SH-SY5Y (cell line): Measurements from ENCODE around the gene PAPSS2.
A peak's percentile ranks its signal among the peaks of the same experiment; 100 is the strongest.

Experiments
- GATA2 ChIP-seq: IDR thresholded peaks from 2 replicates; pipeline ENCODE4 v1.6.1; 2011; ENCODE audit warnings: mild to moderate bottlenecking, low read depth, low read length
- GATA3 ChIP-seq: IDR thresholded peaks from 2 replicates; pipeline ENCODE4 v1.6.1; 2011; ENCODE audit warnings: low read depth, mild to moderate bottlenecking, low read length, moderate library complexity

PAPSS2 gene

DNA sequence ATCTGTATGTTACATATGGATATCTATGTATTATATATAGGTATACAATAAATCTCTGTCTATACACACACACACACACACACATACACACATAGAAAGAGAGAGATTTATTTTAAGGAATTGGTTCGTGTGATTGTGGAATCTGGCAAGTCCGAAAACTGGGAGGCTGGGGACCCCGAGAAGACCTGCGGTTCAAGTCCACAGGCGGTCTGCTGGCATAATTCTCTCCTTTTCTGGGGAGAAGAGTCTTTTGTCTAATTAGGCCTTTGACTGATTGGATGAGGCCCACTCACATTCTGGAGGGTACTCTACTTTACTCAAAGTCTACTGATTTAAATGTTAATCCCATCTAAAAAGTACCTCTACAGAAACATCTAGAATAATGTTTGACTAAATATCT is 65.1 kb downstream of the PAPSS2 start:
- TF ChIP-seq GATA2 (no peak), GATA3 (no peak)

DNA sequence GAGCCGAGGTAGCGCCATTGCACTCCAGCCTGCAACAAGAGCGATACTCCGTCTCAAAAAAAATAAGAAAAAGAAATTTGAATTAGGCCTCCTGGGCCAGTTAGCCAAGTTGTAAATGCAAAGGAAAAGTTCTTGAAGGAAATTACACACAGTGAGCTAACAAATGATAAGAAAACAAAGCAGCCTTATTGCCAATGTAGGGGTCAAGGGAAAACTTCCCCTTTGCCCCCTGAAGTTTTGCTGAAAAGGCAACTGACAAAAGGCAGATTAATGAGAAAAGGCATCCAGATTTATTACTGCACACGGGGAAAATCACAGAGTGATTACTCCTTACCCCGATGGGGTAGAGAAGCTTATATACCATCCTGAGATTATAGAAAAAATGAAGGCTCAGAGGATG is 70.3 kb downstream of the PAPSS2 start:
- TF ChIP-seq GATA2 (no peak), GATA3 (no peak)

DNA sequence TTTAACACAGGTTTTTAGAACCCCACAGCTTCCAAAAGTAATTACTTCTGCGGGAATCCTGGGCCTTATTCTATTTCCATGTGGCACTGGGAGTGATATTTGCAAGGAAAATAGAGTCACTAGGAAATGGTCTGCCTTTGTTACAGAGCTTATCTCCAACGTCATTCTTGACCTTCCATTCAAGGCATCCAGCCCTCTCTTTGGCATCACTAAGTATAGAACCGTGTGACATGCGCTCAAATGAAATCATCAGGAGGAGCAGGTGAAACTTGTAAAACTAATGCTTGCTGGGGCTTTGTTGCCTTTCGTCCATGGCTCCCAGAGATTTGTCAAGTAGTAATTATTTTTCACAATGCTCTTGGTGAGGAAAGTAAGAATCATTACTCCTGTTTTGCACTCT is 73.4 kb downstream of the PAPSS2 start:
- TF ChIP-seq GATA3 (no peak), GATA2 (no peak)

DNA sequence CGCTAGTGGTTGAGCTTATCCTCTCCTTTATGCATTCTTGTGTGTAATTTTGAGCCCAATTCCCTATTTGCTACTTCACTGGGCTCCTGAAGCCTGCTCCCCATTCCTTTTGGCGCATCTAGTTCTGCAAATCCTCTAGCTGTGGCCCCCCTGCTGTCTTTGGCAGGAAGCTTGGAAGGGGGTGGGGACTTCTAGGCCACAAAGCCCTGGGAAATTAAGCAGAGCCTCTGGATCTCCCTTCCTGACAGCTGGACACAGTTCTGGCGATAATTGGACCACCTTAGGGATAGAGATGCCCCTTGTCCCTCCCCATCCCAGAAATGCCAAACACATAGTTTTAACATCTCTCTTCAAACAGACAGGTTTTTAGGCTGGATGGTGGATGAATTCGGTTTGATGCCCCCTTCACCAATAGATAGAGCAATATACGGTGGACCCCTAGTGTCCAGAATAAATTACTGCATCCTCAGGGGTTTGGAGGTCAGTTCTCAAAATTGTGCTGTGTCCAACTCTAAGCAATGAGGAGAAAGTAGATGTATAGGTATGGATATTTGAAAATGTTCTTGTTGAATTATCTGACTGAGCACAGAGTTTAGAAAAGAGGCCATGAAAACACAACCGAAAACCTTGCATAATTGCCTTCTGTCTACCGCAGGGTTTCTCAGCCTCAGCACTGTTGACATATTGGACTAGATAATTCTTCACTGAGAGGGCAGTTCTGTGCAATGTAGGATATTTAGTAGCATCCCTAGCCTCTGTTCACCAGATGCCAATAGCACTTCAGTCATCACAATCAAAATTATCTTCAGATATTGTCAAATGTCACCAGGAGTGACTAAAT is 75.5 kb downstream of the PAPSS2 start:
- TF ChIP-seq GATA2 (no peak), GATA3 (no peak)

DNA sequence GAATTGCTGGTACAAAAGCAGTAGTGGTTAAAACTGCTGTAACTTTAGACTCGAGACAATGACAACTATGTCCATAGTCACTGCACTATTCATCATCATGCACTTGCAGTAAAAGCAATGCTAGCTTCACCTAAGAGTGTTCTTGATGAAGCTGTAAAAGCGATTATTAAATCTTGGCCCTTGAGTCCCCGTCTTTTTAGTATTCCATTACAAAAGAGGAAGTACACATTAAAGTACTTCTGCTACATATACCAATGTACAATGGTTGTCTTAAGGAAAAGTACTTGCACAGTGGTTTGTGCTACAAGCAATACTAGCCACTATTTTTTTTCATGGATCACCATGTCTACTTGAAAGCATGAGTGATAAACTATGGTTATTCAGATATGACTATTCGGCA is 80.0 kb downstream of the PAPSS2 start:
- no peak for TF ChIP-seq GATA2

DNA sequence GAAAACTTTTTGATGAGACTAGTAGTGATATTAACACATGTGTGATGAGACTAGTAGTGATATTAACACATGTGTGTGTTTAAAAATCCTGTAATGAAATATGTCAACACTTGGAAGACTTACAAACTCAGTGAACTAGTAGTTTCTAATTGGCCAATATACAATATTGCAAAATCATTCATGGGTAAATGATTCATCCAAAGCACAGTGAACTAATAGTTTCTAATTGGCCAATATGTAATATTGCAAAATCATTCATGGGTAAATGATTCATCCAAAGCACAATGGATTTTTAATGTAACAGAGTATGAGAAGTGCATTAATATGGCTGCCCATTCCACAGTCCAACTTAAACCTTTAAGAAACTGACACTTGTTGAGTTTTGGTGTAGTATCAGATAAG is 80.6 kb downstream of the PAPSS2 start:
- no peak for TF ChIP-seq GATA2
- TF ChIP-seq GATA3: no peak

DNA sequence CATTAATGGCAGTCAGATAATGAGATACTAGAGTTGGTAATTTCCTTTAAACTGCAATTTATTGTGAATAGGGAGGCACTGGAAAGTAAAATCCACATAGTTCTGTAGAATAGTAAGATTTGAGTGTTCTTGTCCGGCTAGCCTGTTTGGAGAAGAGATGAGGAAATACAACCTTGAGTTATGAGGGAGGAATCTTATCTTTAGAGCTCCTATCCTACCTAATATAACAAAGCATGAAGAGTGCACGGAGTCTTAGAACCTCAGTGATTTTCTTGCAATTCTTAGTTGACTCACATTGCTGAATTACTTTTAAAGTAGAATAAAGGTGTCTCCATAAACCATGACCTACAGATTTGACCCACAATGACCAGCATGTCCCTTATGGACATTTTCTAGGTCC is 84.9 kb downstream of the PAPSS2 start:
- TF ChIP-seq GATA2 (no peak), GATA3 (no peak)

DNA sequence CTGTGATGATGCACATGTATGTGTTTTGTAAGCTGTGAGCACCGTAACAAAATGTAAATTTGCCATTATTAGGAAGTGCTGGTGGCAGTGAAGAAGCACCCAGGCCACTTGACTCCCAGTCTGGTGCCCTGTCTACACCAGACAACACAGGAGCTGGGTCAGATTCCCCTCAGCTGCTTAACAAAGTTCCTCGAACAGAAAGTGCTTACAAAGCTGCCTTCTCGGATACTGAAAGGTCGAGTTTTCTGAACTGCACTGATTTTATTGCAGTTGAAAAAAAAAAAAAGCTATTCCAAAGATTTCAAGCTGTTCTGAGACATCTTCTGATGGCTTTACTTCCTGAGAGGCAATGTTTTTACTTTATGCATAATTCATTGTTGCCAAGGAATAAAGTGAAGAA is 87.2 kb downstream of the PAPSS2 start:
- TF ChIP-seq GATA3: no peak
- TF ChIP-seq GATA2: no peak

DNA sequence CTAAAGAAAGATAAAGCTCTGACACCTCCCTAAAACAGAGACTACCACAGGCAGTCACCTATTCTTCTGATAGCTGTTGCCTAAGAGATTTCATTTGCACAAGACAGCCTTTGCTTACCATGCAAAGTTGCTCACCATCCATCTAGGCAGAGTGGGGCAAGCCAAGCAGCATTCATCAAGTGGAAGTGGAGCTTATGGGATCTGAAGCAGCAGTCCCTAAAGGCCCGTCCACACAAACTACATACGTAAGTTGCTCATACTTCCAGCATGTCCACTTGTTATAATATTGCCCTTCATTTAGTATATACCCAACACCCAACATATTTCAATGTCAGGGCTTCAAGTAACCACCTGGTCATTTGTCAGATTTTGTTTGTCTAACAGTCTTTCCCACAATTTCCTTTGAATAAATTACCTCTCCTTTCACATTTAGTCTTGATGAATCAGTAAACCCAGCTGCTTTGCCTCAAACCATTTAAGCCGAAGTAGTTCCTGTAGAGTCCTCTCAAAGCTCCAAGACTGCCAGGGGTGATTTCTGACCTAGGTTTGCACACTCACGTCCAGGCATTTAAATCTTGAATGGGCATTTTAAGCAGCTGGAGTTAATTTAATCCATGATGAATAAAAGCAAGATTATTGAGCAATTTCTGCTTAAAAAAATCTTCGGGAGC is 90.5 kb downstream of the PAPSS2 start:
- TF ChIP-seq GATA2 (no peak), GATA3 (no peak)

DNA sequence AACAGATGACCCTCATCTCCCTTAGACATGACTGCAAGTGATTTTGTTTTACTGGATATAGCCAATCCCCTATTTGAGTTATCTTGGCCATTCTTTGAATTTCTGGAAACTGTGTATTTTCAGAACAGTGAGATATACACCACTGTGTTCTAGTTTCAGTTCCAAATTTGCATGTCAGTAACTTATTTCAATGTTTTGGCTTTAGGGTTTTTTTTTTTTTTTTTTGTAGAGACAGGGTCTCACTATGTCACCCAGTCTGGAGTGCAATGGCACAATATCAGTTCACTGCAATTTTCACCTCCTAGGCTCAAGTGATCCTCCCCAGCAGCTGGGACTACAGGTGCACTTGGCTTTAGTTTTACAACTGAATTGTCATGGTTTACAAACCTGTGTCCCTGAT is 91.1 kb downstream of the PAPSS2 start:
- no peak for TF ChIP-seq GATA3
- TF ChIP-seq GATA2: no peak

DNA sequence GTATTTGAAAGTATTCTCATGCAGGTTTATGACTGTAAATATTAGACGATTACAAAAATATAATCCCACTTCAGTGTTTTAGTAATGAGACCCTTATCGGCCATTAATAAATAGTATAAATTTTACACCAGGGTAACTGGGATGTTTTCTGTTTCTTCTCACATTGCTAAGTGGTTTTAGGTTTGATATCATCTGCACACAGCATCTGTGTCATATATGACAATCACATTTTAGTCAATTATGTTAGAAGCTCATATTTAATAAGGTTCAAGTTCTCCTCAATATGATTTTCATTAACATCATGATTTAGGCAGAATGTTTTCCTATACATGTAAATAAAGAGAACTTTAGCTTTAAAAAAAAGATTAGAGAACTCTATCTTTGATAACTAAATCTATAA is 91.6 kb downstream of the PAPSS2 start:
- TF ChIP-seq GATA2 (no peak), GATA3 (peak; percentile 86)

DNA sequence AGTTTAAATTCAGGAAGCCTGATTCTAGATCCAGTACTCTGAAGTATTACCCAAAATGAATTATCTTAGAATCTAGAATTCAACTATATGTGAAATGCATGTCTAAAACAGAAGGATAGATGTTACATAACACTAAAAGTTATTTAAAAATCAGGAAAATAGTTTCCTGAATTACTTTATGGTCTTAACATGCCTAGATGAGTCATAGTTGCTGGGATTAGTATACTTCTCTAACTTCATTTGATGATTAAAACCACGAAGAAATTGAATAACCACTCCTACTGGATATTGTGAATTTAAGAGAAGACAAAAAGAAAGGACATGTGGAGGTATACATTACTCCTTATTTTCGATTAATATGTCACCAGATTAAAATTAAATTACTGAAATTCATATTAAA is 92.9 kb downstream of the PAPSS2 start:
- TF ChIP-seq GATA3 (no peak), GATA2 (no peak)

DNA sequence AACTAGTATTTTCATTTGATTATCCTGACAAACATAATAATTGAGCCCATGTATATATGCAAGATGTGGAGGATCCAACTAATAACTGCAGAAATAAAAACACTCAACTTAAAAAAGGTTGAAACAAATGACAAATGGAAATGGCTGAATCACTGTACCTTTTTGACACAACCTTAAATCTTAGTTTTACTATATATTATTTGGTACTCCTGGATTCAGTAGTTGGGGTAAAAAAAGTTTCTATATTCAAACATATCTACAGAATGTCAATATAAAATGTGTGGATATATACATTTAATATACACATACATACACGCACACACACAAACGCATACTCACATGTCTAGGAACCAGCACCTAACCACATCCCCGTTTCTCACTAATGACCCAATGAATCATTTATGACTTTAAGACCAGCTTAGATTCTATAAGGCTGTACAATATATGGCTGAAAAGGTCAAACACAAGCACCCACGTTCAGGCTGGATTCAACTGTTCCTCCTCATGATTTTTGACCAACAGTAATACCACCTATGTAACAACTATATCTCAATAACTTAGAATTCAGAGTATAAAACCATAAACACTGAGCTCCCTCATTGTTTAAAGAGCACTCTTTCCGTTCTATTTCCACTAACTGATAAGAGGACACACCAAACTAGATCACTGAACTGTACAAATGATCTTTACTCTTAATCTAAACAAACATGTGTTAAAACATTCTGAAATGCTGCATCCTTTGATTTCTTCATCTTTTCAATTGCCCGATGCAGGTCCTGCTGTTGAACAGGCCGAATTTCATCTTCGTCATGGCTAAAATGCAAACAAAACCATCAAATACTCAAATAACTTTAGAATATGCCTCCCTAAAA is 94.6 kb downstream of the PAPSS2 start:
- TF ChIP-seq GATA2: no peak
- TF ChIP-seq GATA3: no peak

DNA sequence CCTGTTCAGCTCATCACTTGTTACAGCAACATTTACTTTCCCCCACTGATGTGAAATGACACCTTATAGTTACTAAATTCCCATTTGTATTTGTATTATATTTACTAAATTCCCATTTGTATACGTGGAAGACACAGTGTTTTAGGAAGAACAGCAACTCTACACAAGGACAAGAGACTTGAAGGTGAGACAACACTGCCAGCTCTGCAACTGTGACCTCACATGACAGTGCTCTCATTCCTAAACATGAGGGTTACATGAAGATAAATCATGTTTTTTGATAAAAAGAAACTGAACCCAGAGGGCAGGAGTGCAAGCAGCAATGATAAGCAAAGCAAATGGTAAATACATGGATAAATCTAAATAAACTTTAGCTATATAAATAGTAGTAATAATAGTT is 98.0 kb downstream of the PAPSS2 start:
- TF ChIP-seq GATA3: no peak
